H1 (cell line): ENCODE data around the gene TMEM223.

Experiments
- BRCA1 ChIP-seq: IDR thresholded peaks from 2 replicates; pipeline ENCODE4 v1.6.1; 2012; ENCODE audit warnings: low read depth, low read length, improper control_type of control experiment
- EP300 ChIP-seq, 2 experiments: IDR thresholded peaks; 1 replicate in 1 of 2; 2 replicates in 1 of 2; pipeline ENCODE4 v1.6.1; 2011 to 2012; ENCODE audit warnings: low read depth in 2 of 2, low read length in 2 of 2, mild to moderate bottlenecking in 2 of 2, borderline replicate concordance in 1 of 2, inconsistent platforms in 1 of 2, moderate library complexity in 1 of 2
- EZH2 ChIP-seq: fragments of 200-600 bp; sonication (generic); IDR thresholded peaks from 2 replicates; pipeline ENCODE4 v1.7.1; 2012; ENCODE audit warnings: low read depth, mild to moderate bottlenecking, moderate library complexity, low read length, inconsistent platforms; ENCODE audit not compliant: severe bottlenecking
- JUN ChIP-seq: IDR thresholded peaks from 2 replicates; pipeline ENCODE4 v1.6.1; 2011; ENCODE audit warnings: low read depth, mild to moderate bottlenecking, improper control_type of control experiment, low read length
- JUND ChIP-seq: IDR thresholded peaks from 2 replicates; pipeline ENCODE4 v1.6.1; 2011; ENCODE audit warnings: mild to moderate bottlenecking, improper control_type of control experiment, low read length
- KDM1A ChIP-seq: fragments of 200-600, 300-600 bp; sonication (generic); IDR thresholded peaks from 2 replicates; pipeline ENCODE4 v1.7.1; 2016; ENCODE audit warnings: mild to moderate bottlenecking, low read length, borderline replicate concordance
- NRF1 ChIP-seq: IDR thresholded peaks from 2 replicates; pipeline ENCODE4 v1.6.1; 2011; ENCODE audit warnings: mild to moderate bottlenecking, low read depth, low read length, improper control_type of control experiment
- RAD21 ChIP-seq, 2 experiments: IDR thresholded peaks in 1 of 2; conservative IDR thresholded peaks in 1 of 2; 2 replicates each; pipeline ENCODE4 v1.6.1; 2011; ENCODE audit warnings: low read depth in 2 of 2, low read length in 2 of 2, improper control_type of control experiment in 1 of 2, inconsistent platforms in 1 of 2, mild to moderate bottlenecking in 1 of 2, moderate library complexity in 1 of 2
- SIRT6 ChIP-seq: IDR thresholded peaks from one replicate; pipeline ENCODE4 v1.7.1; 2012; ENCODE audit warnings: low read length, inconsistent platforms
- TAF1 ChIP-seq: IDR thresholded peaks from 2 replicates; pipeline ENCODE4 v1.6.1; 2011; ENCODE audit warnings: mild to moderate bottlenecking, low read depth, low read length
- USF2 ChIP-seq: IDR thresholded peaks from 2 replicates; pipeline ENCODE4 v1.6.1; 2011; ENCODE audit warnings: low read length, improper control_type of control experiment
- TF ChIP-seq, protein P1 (sequence below), 3 experiments: IDR thresholded peaks; 1 replicate in 2 of 3; 2 replicates in 1 of 3; pipeline versions ENCODE4 v1.5.1 to v1.6.1; 2011; ENCODE audit warnings: low read length in 3 of 3, mild to moderate bottlenecking in 3 of 3, inconsistent platforms in 2 of 3, low read depth in 1 of 3, moderate library complexity in 1 of 3; ENCODE audit not compliant: insufficient read depth in 1 of 3; ENCODE audit errors: control extremely low read depth in 1 of 3
- TF ChIP-seq, protein P2 (sequence below): IDR thresholded peaks from 2 replicates; pipeline ENCODE4 v1.6.1; 2012; ENCODE audit warnings: low read length, inconsistent platforms
- TF ChIP-seq, protein P3 (sequence below): IDR thresholded peaks from 2 replicates; pipeline ENCODE4 v1.6.1; 2012; ENCODE audit warnings: inconsistent platforms

- TF ChIP-seq, protein P1, sequence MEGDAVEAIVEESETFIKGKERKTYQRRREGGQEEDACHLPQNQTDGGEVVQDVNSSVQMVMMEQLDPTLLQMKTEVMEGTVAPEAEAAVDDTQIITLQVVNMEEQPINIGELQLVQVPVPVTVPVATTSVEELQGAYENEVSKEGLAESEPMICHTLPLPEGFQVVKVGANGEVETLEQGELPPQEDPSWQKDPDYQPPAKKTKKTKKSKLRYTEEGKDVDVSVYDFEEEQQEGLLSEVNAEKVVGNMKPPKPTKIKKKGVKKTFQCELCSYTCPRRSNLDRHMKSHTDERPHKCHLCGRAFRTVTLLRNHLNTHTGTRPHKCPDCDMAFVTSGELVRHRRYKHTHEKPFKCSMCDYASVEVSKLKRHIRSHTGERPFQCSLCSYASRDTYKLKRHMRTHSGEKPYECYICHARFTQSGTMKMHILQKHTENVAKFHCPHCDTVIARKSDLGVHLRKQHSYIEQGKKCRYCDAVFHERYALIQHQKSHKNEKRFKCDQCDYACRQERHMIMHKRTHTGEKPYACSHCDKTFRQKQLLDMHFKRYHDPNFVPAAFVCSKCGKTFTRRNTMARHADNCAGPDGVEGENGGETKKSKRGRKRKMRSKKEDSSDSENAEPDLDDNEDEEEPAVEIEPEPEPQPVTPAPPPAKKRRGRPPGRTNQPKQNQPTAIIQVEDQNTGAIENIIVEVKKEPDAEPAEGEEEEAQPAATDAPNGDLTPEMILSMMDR (IDR thresholded peaks at IDR 0.05; ENCODE audit: control extremely low read depth in 1 of 3, insufficient read depth in 1 of 3, low read depth in 1 of 3, low read length in 3 of 3): no peak
- TF ChIP-seq EZH2 (no peak), USF2 (peak; percentile 93), EP300 (IDR thresholded peaks at IDR 0.05; ENCODE audit: borderline replicate concordance in 1 of 2, low read depth in 2 of 2, low read length in 2 of 2) (no peak), JUND (no peak), KDM1A (peak; percentile 97), BRCA1 (no peak), NRF1 (no peak), TAF1 (peak; percentile 82), RAD21 (IDR thresholded peaks at IDR 0.05 in 1 of 2, conservative IDR thresholded peaks at IDR 0.05 in 1 of 2; ENCODE audit: low read depth in 2 of 2, low read length in 2 of 2) (no peak), SIRT6 (no peak), JUN (no peak)
- TF ChIP-seq, protein P2, sequence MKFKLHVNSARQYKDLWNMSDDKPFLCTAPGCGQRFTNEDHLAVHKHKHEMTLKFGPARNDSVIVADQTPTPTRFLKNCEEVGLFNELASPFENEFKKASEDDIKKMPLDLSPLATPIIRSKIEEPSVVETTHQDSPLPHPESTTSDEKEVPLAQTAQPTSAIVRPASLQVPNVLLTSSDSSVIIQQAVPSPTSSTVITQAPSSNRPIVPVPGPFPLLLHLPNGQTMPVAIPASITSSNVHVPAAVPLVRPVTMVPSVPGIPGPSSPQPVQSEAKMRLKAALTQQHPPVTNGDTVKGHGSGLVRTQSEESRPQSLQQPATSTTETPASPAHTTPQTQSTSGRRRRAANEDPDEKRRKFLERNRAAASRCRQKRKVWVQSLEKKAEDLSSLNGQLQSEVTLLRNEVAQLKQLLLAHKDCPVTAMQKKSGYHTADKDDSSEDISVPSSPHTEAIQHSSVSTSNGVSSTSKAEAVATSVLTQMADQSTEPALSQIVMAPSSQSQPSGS: no peak
- TF ChIP-seq, protein P3, sequence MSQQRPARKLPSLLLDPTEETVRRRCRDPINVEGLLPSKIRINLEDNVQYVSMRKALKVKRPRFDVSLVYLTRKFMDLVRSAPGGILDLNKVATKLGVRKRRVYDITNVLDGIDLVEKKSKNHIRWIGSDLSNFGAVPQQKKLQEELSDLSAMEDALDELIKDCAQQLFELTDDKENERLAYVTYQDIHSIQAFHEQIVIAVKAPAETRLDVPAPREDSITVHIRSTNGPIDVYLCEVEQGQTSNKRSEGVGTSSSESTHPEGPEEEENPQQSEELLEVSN: peak; percentile 93
Measured at GRCh38 chr11:62771144-62772021, 20.4 kb downstream of the TMEM223 start, which contains the start of gene TAF6L.
